ENCODE results near the gene RANBP3.

The RANBP3 gene

GRCh38 chr19:5953680-5954213 is 24.2 kb downstream of the RANBP3 start:
- DNase-seq (ENCODE audit: insufficient read length, low spot score) = no peak
- no peak for TF ChIP-seq CTCF (IDR thresholded peaks at IDR 0.05; ENCODE audit: insufficient read depth, missing control alignments)
- FAIRE-seq = no peak

GRCh38 chr19:5953030-5953589 is 24.8 kb downstream of the RANBP3 start:
- DNase-seq (ENCODE audit: insufficient read length, low spot score) (no peak), FAIRE-seq (peak; percentile 32)

GRCh38 chr19:5952193-5953029 is 25.5 kb downstream of the RANBP3 start:
- FAIRE-seq (no peak), DNase-seq (ENCODE audit: insufficient read length, low spot score) (no peak)
- no peak for TF ChIP-seq CTCF (IDR thresholded peaks at IDR 0.05; ENCODE audit: insufficient read depth, missing control alignments)

More at GRCh38 chr19:5953030-5953589, 24.8 kb downstream of the RANBP3 start:
- TF ChIP-seq CTCF (IDR thresholded peaks at IDR 0.05; ENCODE audit: insufficient read depth, missing control alignments) = no peak

- TF ChIP-seq CTCF (IDR thresholded peaks at IDR 0.05; ENCODE audit: insufficient read depth, missing control alignments) = no peak
- FAIRE-seq = no peak
- no peak for DNase-seq (ENCODE audit: insufficient read length, low spot score)
Observed at GRCh38 chr19:5951338-5951861, 26.5 kb downstream of the RANBP3 start.

- TF ChIP-seq CTCF (IDR thresholded peaks at IDR 0.05; ENCODE audit: insufficient read depth, missing control alignments) = no peak
- FAIRE-seq (no peak), DNase-seq (ENCODE audit: insufficient read length, low spot score) (no peak)
Observed at GRCh38 chr19:5950741-5951140, 27.2 kb downstream of the RANBP3 start.

- TF ChIP-seq CTCF (IDR thresholded peaks at IDR 0.05; ENCODE audit: insufficient read depth, missing control alignments) = no peak
- DNase-seq (ENCODE audit: insufficient read length, low spot score) (no peak), FAIRE-seq (no peak)
Observed at GRCh38 chr19:5949792-5950305, 28.1 kb downstream of the RANBP3 start.

Measured in D721Med (cell line).